Lower lobe of right lung (tissue), 2 donors: Measurements from ENCODE around the gene CPSF4. TPM values are rescaled to one million over a fixed set of nuclear protein-coding genes. Genes with fewer than 3 reads are reported as not detected.

Experiments
- ATAC-seq, 2 donors: fragments of 200-7000 bp; cut with Tn5 transposase; one replicate each; pipeline ENCODE4 v1.9.1; 2020 to 2022; ENCODE audit warnings: mild to moderate bottlenecking in 2 of 2, moderate library complexity in 2 of 2
- DNase-seq: peaks from one replicate; pipeline ENCODE4 v3.0.0-alpha.2; 2020
- H3K27ac ChIP-seq: fragments of 200-600 bp; one replicate; pipeline ENCODE4 v1.8.0; 2022
- H3K27me3 ChIP-seq: fragments of 200-600 bp; one replicate; pipeline ENCODE4 v1.8.0; 2022; ENCODE audit warnings: low read depth
- H3K36me3 ChIP-seq: fragments of 200-600 bp; one replicate; pipeline ENCODE4 v1.8.0; 2022; ENCODE audit warnings: mild to moderate bottlenecking
- H3K4me1 ChIP-seq: fragments of 200-600 bp; one replicate; pipeline ENCODE4 v1.8.0; 2022
- H3K4me3 ChIP-seq: fragments of 200-600 bp; one replicate; pipeline ENCODE4 v1.8.0; 2022; ENCODE audit warnings: mild to moderate bottlenecking
- H3K9me3 ChIP-seq: fragments of 200-600 bp; one replicate; pipeline ENCODE4 v1.8.0; 2022
- intact Hi-C: fragments of 100-400 bp; cut with DNase I; formaldehyde crosslinking; loops from one replicate; pipeline ENCODE4 v1.11.0; 2022
- total RNA-seq: library from RNA; stranded (reverse); fragmentation: NEBNext Ultra II Directional; extraction: Animal tissue kit (Norgen Biotek cat#: 25700); gene quantifications from one replicate; pipeline ENCODE4 v1.2.1, GENCODE V29; 2021
- TF ChIP-seq, protein P1 (sequence below): fragments of 200-600 bp; IDR thresholded peaks from one replicate; pipeline ENCODE4 v1.8.0; 2022; ENCODE audit warnings: antibody characterized with exemption, mild to moderate bottlenecking
- donor health status: DM: no; HTN: yes; CAD: no; lungs with severe emphysema.

The CPSF4 gene
- total RNA-seq, 1 donor from 2014 or later = 26.8 TPM

GRCh38 chr7:99453105-99453504 lies 14.4 kb downstream of the CPSF4 start:
- ATAC-seq = no peak
- H3K4me1 ChIP-seq = no peaks in the 10 kb centered on the region
- no peaks in the 10 kb centered on the region for H3K27me3 ChIP-seq
- H3K9me3 ChIP-seq = no peaks in the 10 kb centered on the region
- TF ChIP-seq, protein P1, sequence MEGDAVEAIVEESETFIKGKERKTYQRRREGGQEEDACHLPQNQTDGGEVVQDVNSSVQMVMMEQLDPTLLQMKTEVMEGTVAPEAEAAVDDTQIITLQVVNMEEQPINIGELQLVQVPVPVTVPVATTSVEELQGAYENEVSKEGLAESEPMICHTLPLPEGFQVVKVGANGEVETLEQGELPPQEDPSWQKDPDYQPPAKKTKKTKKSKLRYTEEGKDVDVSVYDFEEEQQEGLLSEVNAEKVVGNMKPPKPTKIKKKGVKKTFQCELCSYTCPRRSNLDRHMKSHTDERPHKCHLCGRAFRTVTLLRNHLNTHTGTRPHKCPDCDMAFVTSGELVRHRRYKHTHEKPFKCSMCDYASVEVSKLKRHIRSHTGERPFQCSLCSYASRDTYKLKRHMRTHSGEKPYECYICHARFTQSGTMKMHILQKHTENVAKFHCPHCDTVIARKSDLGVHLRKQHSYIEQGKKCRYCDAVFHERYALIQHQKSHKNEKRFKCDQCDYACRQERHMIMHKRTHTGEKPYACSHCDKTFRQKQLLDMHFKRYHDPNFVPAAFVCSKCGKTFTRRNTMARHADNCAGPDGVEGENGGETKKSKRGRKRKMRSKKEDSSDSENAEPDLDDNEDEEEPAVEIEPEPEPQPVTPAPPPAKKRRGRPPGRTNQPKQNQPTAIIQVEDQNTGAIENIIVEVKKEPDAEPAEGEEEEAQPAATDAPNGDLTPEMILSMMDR = no peak
- intact Hi-C loops = no loop called here
- peaks cover 100% of the 10 kb centered on the region for H3K36me3 ChIP-seq
- DNase-seq = no peak
- H3K4me3 ChIP-seq = no peak overlapping the region
- H3K27ac ChIP-seq = no peak overlapping the region

DNA sequence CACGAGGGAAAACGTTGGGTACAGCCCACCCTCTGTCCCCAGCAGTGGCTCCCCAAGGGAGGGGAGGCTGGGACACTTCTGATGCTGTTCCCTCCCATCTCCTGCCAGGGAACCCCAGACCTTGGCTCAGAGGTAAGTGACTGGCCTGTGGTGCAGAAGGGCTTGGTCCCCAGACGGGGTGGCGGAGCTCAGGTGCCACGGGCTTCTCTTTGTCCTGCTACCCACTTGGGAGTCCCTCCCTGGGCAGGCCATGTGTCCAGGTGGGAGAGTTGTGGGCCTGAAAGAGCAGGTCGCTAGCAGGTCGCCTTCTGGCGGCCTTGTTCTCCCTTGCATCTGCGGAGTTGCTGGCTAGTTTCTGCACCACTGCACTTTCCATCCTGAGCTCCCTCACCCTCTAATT lies 17.1 kb downstream of the CPSF4 start:
- Histone ChIP-seq H3K4me3 (no peak overlapping the region), H3K27ac (no peak overlapping the region), H3K4me1 (peaks cover 9% of the 10 kb centered on the region), H3K27me3 (no peaks in the 10 kb centered on the region), H3K36me3 (peaks cover 99% of the 10 kb centered on the region), H3K9me3 (no peaks in the 10 kb centered on the region)
- TF ChIP-seq, protein P1 = no peak
- intact Hi-C loops = no loop called here
- DNase-seq (no peak), ATAC-seq (no peak)

DNA sequence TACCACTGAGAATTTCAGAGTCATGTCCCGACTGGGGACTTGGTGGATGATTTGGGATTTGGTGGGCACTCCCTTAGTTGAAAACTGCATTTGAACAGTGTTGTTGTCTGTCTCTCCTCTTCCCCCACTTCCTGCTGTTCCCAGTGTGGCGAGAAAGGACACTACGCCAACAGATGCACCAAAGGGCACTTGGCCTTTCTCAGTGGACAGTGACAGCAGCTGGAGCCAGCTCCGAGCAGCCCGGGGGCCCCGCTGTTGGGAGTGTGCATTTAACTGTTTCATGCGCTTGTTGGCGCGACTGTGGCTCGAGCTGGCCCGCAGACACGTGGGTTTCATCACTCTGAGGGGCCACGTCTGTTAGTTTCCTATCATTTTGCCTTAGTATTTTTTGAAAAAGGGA lies 17.5 kb downstream of the CPSF4 start:
- H3K4me1 ChIP-seq = peaks cover 11% of the 10 kb centered on the region
- H3K4me3 ChIP-seq = no peak overlapping the region
- no peaks in the 10 kb centered on the region for H3K27me3 ChIP-seq
- no peaks in the 10 kb centered on the region for H3K9me3 ChIP-seq
- ATAC-seq (no peak), DNase-seq (no peak)
- H3K36me3 ChIP-seq = peaks cover 94% of the 10 kb centered on the region
- no peak overlapping the region for H3K27ac ChIP-seq
- TF ChIP-seq, protein P1 = no peak
- intact Hi-C loops = no loop called here

GRCh38 chr7:99457050-99457649 lies 18.4 kb downstream of the CPSF4 start:
- Histone ChIP-seq H3K9me3 (no peaks in the 10 kb centered on the region), H3K36me3 (peaks cover 86% of the 10 kb centered on the region), H3K27me3 (no peaks in the 10 kb centered on the region), H3K27ac (no peak overlapping the region), H3K4me1 (peaks cover 11% of the 10 kb centered on the region), H3K4me3 (no peak overlapping the region)
- no peak for DNase-seq
- no peak for ATAC-seq
- intact Hi-C loops = no loop called here
- TF ChIP-seq, protein P1 = no peak

- H3K36me3 ChIP-seq = peaks cover 79% of the 10 kb centered on the region
- peaks cover 11% of the 10 kb centered on the region for H3K4me1 ChIP-seq
- no peak for ATAC-seq
- no peaks in the 10 kb centered on the region for H3K9me3 ChIP-seq
- no peaks in the 10 kb centered on the region for H3K27me3 ChIP-seq
- no peak overlapping the region for H3K27ac ChIP-seq
- DNase-seq = no peak
- H3K4me3 ChIP-seq = no peak overlapping the region
- TF ChIP-seq, protein P1 = no peak
- intact Hi-C loops = no loop called here
These were observed 19.1 kb downstream of the CPSF4 start for GRCh38 chr7:99457650-99458493.
